RWPE2 (cell line): Measurements from ENCODE around the gene HDAC4.
"Not testable (repeated sequence)": the region's sequence is repeated elsewhere in the genome, so short reads cannot be mapped to it uniquely, and the experiment has no call there.

Experiments used
- ATAC-seq: fragments of 200-7000 bp; cut with Tn5 transposase; 3 replicates; pipeline ENCODE4 v1.9.1; 2021; ENCODE audit warnings: low read depth
- DNase-seq: peaks from one replicate; pipeline ENCODE4 v3.0.0-alpha.2; 2020; ENCODE audit warnings: low spot score
- H3K27ac ChIP-seq: fragments of 450-650 bp; 2 replicates; pipeline ENCODE4 v1.5.1; 2017; ENCODE audit warnings: mild to moderate bottlenecking; ENCODE audit not compliant: poor library complexity, severe bottlenecking
- H3K27me3 ChIP-seq: fragments of 250-450 bp; sonication (Bioruptor Pico); 2 replicates; pipeline ENCODE4 v1.5.1; 2021; ENCODE audit warnings: mild to moderate bottlenecking, moderate library complexity; ENCODE audit not compliant: insufficient read depth, poor library complexity, severe bottlenecking
- H3K36me3 ChIP-seq: fragments of 250-450 bp; sonication (Bioruptor Pico); 2 replicates; pipeline ENCODE4 v1.5.1; 2020; ENCODE audit warnings: low read depth, mild to moderate bottlenecking, moderate library complexity
- H3K4me1 ChIP-seq: fragments of 250-450 bp; sonication (Bioruptor Pico); 2 replicates; pipeline ENCODE4 v1.5.1; 2021; ENCODE audit warnings: mild to moderate bottlenecking, moderate library complexity; ENCODE audit not compliant: insufficient read depth, poor library complexity, severe bottlenecking
- H3K4me3 ChIP-seq: fragments of 250-450 bp; sonication (Bioruptor Pico); 2 replicates; pipeline ENCODE4 v1.5.1; 2021; ENCODE audit warnings: mild to moderate bottlenecking, moderate library complexity; ENCODE audit not compliant: severe bottlenecking
- H3K9me3 ChIP-seq: fragments of 250-450 bp; sonication (Bioruptor Pico); 2 replicates; pipeline ENCODE4 v1.5.1; 2021; ENCODE audit warnings: mild to moderate bottlenecking, moderate library complexity; ENCODE audit not compliant: severe bottlenecking
- TF ChIP-seq, protein P1 (sequence below): fragments of 450-650 bp; IDR thresholded peaks from one replicate; pipeline ENCODE4 v1.5.1; 2017; ENCODE audit warnings: mild to moderate bottlenecking, moderate library complexity; ENCODE audit not compliant: poor library complexity, severe bottlenecking

Gene HDAC4

DNA sequence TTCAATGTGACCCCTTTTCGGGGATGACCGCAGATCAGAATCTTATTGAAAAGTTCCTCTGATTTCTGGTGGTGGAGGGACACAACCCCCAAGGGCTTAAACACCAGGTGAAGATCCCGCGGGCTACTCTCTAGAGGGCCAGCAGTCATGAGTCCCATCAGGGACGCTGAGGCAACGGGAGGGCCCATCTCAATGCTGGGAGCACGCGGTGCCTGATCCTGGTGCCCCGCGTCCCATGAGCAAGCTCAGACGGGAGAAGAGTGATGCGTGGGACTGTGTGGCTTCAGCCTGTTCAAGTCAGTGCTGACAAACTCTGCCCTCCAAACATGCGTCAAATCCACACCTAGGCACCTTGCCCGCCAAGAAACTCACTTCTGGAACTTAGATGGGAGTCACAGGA lies 328.0 kb downstream of the HDAC4 start:
- ATAC-seq (no peak), DNase-seq (no peak)
- H3K4me1 ChIP-seq, result no peaks in the 10 kb centered on the region
- H3K4me3 ChIP-seq, result no peak overlapping the region
- TF ChIP-seq, protein P1, sequence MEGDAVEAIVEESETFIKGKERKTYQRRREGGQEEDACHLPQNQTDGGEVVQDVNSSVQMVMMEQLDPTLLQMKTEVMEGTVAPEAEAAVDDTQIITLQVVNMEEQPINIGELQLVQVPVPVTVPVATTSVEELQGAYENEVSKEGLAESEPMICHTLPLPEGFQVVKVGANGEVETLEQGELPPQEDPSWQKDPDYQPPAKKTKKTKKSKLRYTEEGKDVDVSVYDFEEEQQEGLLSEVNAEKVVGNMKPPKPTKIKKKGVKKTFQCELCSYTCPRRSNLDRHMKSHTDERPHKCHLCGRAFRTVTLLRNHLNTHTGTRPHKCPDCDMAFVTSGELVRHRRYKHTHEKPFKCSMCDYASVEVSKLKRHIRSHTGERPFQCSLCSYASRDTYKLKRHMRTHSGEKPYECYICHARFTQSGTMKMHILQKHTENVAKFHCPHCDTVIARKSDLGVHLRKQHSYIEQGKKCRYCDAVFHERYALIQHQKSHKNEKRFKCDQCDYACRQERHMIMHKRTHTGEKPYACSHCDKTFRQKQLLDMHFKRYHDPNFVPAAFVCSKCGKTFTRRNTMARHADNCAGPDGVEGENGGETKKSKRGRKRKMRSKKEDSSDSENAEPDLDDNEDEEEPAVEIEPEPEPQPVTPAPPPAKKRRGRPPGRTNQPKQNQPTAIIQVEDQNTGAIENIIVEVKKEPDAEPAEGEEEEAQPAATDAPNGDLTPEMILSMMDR, result no peak
- H3K27me3 ChIP-seq, result no peaks in the 10 kb centered on the region
- H3K9me3 ChIP-seq, result no peaks in the 10 kb centered on the region
- no peak overlapping the region for H3K27ac ChIP-seq
- H3K36me3 ChIP-seq, result no peaks in the 10 kb centered on the region

DNA sequence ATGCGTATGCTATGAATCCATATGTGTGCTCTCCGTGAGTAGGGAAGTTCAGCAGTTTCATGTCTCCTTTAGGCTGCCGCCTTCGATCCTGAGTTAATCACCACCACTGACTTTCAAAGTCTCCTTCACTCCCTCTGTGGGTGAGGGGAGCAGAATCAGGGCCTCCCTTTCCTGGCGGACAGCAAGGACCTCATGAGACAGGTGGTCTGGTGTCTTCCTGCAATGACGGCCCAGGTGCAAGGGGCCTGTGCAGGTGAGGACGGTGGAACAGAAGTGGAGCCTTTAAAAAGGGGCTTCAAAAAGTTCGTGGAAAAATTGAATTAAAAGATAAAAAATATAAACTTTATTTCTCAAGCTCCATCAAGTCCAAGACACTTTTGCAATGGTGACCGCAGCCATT lies 330.4 kb downstream of the HDAC4 start:
- Histone ChIP-seq H3K36me3 (no peaks in the 10 kb centered on the region), H3K4me1 (no peaks in the 10 kb centered on the region), H3K9me3 (no peaks in the 10 kb centered on the region), H3K27me3 (no peaks in the 10 kb centered on the region), H3K4me3 (no peak overlapping the region), H3K27ac (no peak overlapping the region)
- ATAC-seq (no peak), DNase-seq (no peak)
- TF ChIP-seq, protein P1, result no peak

DNA sequence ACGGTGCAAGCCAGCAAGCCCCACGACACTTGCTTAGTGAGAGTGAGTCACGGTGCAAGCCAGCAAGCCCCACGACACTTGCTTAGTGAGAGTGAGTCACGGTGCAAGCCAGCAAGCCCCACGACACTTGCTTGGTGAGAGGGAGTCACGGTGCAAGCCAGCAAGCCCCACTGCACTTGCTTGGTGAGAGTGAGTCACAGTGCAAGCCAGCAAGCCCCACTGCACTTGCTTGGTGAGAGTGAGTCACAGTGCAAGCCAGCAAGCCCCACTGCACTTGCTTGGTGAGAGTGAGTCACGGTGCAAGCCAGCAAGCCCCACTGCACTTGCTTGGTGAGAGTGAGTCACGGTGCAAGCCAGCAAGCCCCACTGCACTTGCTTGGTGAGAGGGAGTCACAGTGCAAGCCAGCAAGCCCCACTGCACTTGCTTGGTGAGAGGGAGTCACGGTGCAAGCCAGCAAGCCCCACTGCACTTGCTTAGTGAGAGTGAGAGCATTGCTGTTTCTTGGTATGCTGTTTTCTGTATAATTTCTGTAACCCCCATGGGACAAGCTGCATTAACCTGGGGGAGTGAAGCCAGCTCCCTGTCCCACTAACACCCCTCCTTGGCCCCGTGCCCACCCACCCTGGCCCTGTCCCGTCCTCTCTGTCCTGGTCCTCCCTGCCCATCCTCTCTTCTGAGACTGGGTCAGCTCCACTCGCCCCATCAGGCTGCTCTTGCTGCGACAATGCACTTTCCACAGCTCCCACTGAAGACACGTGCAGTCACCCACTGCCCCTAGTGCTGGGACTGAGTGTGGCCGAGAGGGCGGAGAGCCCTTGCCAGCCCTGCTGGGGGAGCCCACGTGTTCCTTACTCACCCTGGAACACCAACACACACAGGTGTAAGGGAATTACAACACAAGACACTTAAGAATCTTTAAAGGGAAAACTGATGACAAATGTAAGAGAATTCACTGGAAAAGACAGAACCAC lies 331.2 kb downstream of the HDAC4 start:
- H3K4me3 ChIP-seq, DNase-seq, H3K4me1 ChIP-seq, H3K27me3 ChIP-seq, H3K27ac ChIP-seq, H3K9me3 ChIP-seq, ATAC-seq, H3K36me3 ChIP-seq: not testable (repeated sequence)

DNA sequence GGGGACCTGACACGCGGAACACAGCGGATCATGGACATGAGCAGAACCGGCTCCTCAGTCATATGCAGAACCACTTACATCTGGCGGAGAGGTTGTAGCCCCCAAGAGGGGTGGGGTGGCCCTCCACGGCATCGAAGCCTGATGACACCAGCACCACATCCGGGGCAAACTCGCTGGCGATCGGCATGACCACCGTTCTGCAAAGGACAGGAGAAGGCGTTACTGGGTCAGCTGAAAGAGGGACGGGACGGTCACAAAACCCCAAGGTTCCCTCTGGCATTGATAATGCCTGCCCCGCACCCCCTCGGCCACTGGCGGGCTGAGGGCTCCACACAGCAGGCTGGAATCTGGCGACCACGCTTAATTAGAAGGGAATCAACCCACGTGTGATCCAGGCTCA lies 332.4 kb downstream of the HDAC4 start:
- no peak for ATAC-seq
- Histone ChIP-seq H3K9me3 (no peaks in the 10 kb centered on the region), H3K4me3 (no peak overlapping the region), H3K27ac (no peak overlapping the region), H3K27me3 (no peaks in the 10 kb centered on the region), H3K36me3 (no peaks in the 10 kb centered on the region), H3K4me1 (no peaks in the 10 kb centered on the region)
- TF ChIP-seq, protein P1, result no peak
- no peak for DNase-seq

DNA sequence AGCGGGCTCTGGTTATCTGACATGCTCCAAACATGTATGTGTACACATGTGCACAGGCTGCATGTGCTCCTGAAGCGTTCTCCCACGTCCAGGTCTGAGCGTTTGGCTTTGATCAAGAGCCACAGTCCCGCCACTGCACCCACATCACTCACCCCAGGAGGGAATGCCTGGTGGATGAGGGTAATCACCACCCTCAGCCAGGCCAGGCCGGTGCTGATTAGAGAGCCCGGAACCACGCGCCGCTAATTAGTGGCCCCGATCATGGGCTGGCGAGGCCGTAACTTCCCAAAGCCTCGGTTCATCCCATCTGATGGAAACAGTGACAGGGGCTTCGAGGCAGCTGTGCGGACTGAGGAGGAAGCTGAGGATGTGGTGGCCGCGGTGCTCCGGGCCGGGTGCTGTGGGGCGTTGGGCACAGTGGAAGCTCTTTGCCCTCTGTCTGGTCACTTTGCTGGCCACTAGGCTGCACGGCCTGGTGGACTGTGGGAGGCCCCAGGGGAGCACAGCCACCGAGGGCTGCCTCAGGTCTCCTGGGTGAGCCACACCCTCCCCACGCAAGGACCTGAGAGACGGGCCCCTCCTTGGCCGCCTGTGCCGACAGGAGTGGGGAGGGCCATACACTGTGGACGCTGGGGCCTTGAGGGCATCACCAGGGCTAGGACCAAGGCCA lies 333.5 kb downstream of the HDAC4 start:
- TF ChIP-seq, protein P1, result no peak
- no peaks in the 10 kb centered on the region for H3K27me3 ChIP-seq
- H3K4me3 ChIP-seq, result no peak overlapping the region
- H3K27ac ChIP-seq, result no peak overlapping the region
- no peaks in the 10 kb centered on the region for H3K9me3 ChIP-seq
- DNase-seq (no peak), ATAC-seq (no peak)
- H3K4me1 ChIP-seq, result no peaks in the 10 kb centered on the region
- H3K36me3 ChIP-seq, result no peaks in the 10 kb centered on the region
